ENCODE data around the gene GPX4.

Gene GPX4

GRCh38 chr19:1073063-1073955, 30.5 kb upstream of the GPX4 start:
- Histone ChIP-seq H2AFZ (ENCODE audit: low read length) (no peak overlapping the region), H3K79me2 (ENCODE audit: insufficient read depth, low read length) (no peaks in the 10 kb centered on the region), H3K36me3 (ENCODE audit: insufficient read depth, low read length) (peaks cover 43% of the 10 kb centered on the region), H4K20me1 (ENCODE audit: insufficient read depth, low read length) (no peaks in the 10 kb centered on the region), H3K9me3 (ENCODE audit: low read length) (no peaks in the 10 kb centered on the region), H3K27me3 (ENCODE audit: insufficient read depth, low read length) (no peaks in the 10 kb centered on the region), H3K4me3 (ENCODE audit: low read depth, low read length, poor library complexity, severe bottlenecking) (no peak overlapping the region), H3K9ac (ENCODE audit: low read length) (no peak overlapping the region), H3K4me2 (ENCODE audit: low read length) (no peak overlapping the region), H3K4me1 (ENCODE audit: insufficient read depth, low read length, severe bottlenecking) (peaks cover 54% of the 10 kb centered on the region), H3F3A (ENCODE audit: insufficient read depth, low read length) (no peaks in the 10 kb centered on the region), H3K9me2 (ENCODE audit: low read depth, low read length) (no peaks in the 10 kb centered on the region), H3K27ac (ENCODE audit: low read depth, low read length, poor library complexity, severe bottlenecking) (no peak overlapping the region)
- TF ChIP-seq EZH2 (IDR thresholded peaks at IDR 0.05; ENCODE audit: borderline replicate concordance, low read length) (no peak), CTCF (IDR thresholded peaks at IDR 0.05; ENCODE audit: low read length) (no peak)

- TF ChIP-seq CTCF (IDR thresholded peaks at IDR 0.05; ENCODE audit: low read length), result no peak
- no peak for TF ChIP-seq EZH2 (IDR thresholded peaks at IDR 0.05; ENCODE audit: borderline replicate concordance, low read length)
- H3K79me2 ChIP-seq (ENCODE audit: insufficient read depth, low read length), result no peaks in the 10 kb centered on the region
- peak overlapping the region; percentile 31; the same call in 1 of the 2 replicates for H3K9ac ChIP-seq (ENCODE audit: low read length)
- no peaks in the 10 kb centered on the region for H3K9me2 ChIP-seq (ENCODE audit: low read depth, low read length)
- H2AFZ ChIP-seq (ENCODE audit: low read length), result no peak overlapping the region
- no peaks in the 10 kb centered on the region for H3F3A ChIP-seq (ENCODE audit: insufficient read depth, low read length)
- H3K27me3 ChIP-seq (ENCODE audit: insufficient read depth, low read length), result no peaks in the 10 kb centered on the region
- H4K20me1 ChIP-seq (ENCODE audit: insufficient read depth, low read length), result no peaks in the 10 kb centered on the region
- H3K27ac ChIP-seq (ENCODE audit: low read depth, low read length, poor library complexity, severe bottlenecking), result peak overlapping the region; percentile 58
- peaks cover 43% of the 10 kb centered on the region for H3K36me3 ChIP-seq (ENCODE audit: insufficient read depth, low read length)
- H3K9me3 ChIP-seq (ENCODE audit: low read length), result no peaks in the 10 kb centered on the region
- H3K4me2 ChIP-seq (ENCODE audit: low read length), result peak overlapping the region; percentile 49; the same call in 1 of the 2 replicates
- peak overlapping the region; percentile 29 for H3K4me3 ChIP-seq (ENCODE audit: low read depth, low read length, poor library complexity, severe bottlenecking)
- peaks cover 46% of the 10 kb centered on the region for H3K4me1 ChIP-seq (ENCODE audit: insufficient read depth, low read length, severe bottlenecking)
These were observed 29.8 kb upstream of the GPX4 start for GRCh38 chr19:1073956-1074517.

GRCh38 chr19:1074544-1075283, 29.1 kb upstream of the GPX4 start:
- Histone ChIP-seq H3F3A (ENCODE audit: insufficient read depth, low read length) (no peaks in the 10 kb centered on the region), H3K4me2 (ENCODE audit: low read length) (peak overlapping the region; percentile 65), H3K4me1 (ENCODE audit: insufficient read depth, low read length, severe bottlenecking) (peaks cover 40% of the 10 kb centered on the region), H3K27ac (ENCODE audit: low read depth, low read length, poor library complexity, severe bottlenecking) (peak overlapping the region; percentile 88), H4K20me1 (ENCODE audit: insufficient read depth, low read length) (no peaks in the 10 kb centered on the region), H3K36me3 (ENCODE audit: insufficient read depth, low read length) (peaks cover 50% of the 10 kb centered on the region), H3K9me2 (ENCODE audit: low read depth, low read length) (no peaks in the 10 kb centered on the region), H3K79me2 (ENCODE audit: insufficient read depth, low read length) (no peaks in the 10 kb centered on the region), H2AFZ (ENCODE audit: low read length) (no peak overlapping the region), H3K4me3 (ENCODE audit: low read depth, low read length, poor library complexity, severe bottlenecking) (peak overlapping the region; percentile 49), H3K9me3 (ENCODE audit: low read length) (no peaks in the 10 kb centered on the region), H3K9ac (ENCODE audit: low read length) (peak overlapping the region; percentile 46; the same call in 1 of the 2 replicates), H3K27me3 (ENCODE audit: insufficient read depth, low read length) (no peaks in the 10 kb centered on the region)
- TF ChIP-seq CTCF (IDR thresholded peaks at IDR 0.05; ENCODE audit: low read length) (no peak), EZH2 (IDR thresholded peaks at IDR 0.05; ENCODE audit: borderline replicate concordance, low read length) (no peak)

All from OCI-LY1 (cell line).